Measurements from ENCODE around the gene SMTNL1. TPM values are rescaled to one million over a fixed set of nuclear protein-coding genes. Genes with fewer than 3 reads are reported as not detected.

SMTNL1 gene
- total RNA-seq, 2 donors from 2014 or later, result 1.4 TPM; not detected in 1

- no peaks in the 10 kb centered on the region for H3K27me3 ChIP-seq (replicated peaks; ENCODE audit: insufficient read depth)
- H3K4me1 ChIP-seq (replicated peaks), result no peaks in the 10 kb centered on the region
- no peak overlapping the region for H3K27ac ChIP-seq
- WGBS, result 55% methylated on average over 6 of the region's 6 CpGs
- no peak for DNase-seq (ENCODE audit: low spot score)
- no peaks in the 10 kb centered on the region for H3K9me3 ChIP-seq
- H3K36me3 ChIP-seq, result peaks cover 0 to 6% of the 10 kb centered on the region in 2 donors
- intact Hi-C loops (cut with DNase I), result no loop called here
- TF ChIP-seq POLR2A (IDR thresholded peaks at IDR 0.05) (no peak), CTCF (IDR thresholded peaks at IDR 0.05) (no peak), POLR2AphosphoS5 (IDR thresholded peaks at IDR 0.05) (no peak)
- no peak overlapping the region for H3K4me3 ChIP-seq
Observed at GRCh38 chr11:57547854-57548377, 10.5 kb downstream of the SMTNL1 start.

- H3K9me3 ChIP-seq, result no peaks in the 10 kb centered on the region
- DNase-seq (ENCODE audit: low spot score), result no peak
- no peak overlapping the region for H3K4me3 ChIP-seq
- H3K27me3 ChIP-seq (replicated peaks; ENCODE audit: insufficient read depth), result no peaks in the 10 kb centered on the region
- intact Hi-C loops (cut with DNase I), result no loop called here
- 86% methylated on average over 8 of the region's 8 CpGs for WGBS
- peaks cover 0 to 6% of the 10 kb centered on the region in 2 donors for H3K36me3 ChIP-seq
- no peak overlapping the region for H3K27ac ChIP-seq
- no peak for TF ChIP-seq POLR2A (IDR thresholded peaks at IDR 0.05)
- TF ChIP-seq CTCF (IDR thresholded peaks at IDR 0.05), result no peak
- no peak for TF ChIP-seq POLR2AphosphoS5 (IDR thresholded peaks at IDR 0.05)
- no peaks in the 10 kb centered on the region for H3K4me1 ChIP-seq (replicated peaks)
Observed at GRCh38 chr11:57549983-57550382, 12.6 kb downstream of the SMTNL1 start.

GRCh38 chr11:57551941-57552340 is 14.5 kb downstream of the SMTNL1 start:
- 87% methylated on average over 4 of the region's 4 CpGs for WGBS
- Histone ChIP-seq H3K4me3 (no peak overlapping the region), H3K9me3 (no peaks in the 10 kb centered on the region), H3K4me1 (replicated peaks) (no peaks in the 10 kb centered on the region), H3K27ac (no peak overlapping the region), H3K27me3 (replicated peaks; ENCODE audit: insufficient read depth) (no peaks in the 10 kb centered on the region), H3K36me3 (peaks cover 0 to 6% of the 10 kb centered on the region in 2 donors)
- TF ChIP-seq POLR2A (IDR thresholded peaks at IDR 0.05), result no peak
- TF ChIP-seq CTCF (IDR thresholded peaks at IDR 0.05), result no peak
- TF ChIP-seq POLR2AphosphoS5 (IDR thresholded peaks at IDR 0.05), result no peak
- intact Hi-C loops (cut with DNase I), result no loop called here
- no peak for DNase-seq (ENCODE audit: low spot score)

GRCh38 chr11:57552479-57552878 is 15.1 kb downstream of the SMTNL1 start:
- WGBS, result 79% methylated on average over 5 of the region's 5 CpGs
- H3K27me3 ChIP-seq (replicated peaks; ENCODE audit: insufficient read depth), result no peaks in the 10 kb centered on the region
- H3K9me3 ChIP-seq, result no peaks in the 10 kb centered on the region
- no peak for DNase-seq (ENCODE audit: low spot score)
- H3K4me3 ChIP-seq, result no peak overlapping the region
- intact Hi-C loops (cut with DNase I), result no loop called here
- H3K27ac ChIP-seq, result no peak overlapping the region
- TF ChIP-seq CTCF (IDR thresholded peaks at IDR 0.05) (no peak), POLR2A (IDR thresholded peaks at IDR 0.05) (no peak), POLR2AphosphoS5 (IDR thresholded peaks at IDR 0.05) (no peak)
- H3K36me3 ChIP-seq, result peaks cover 0 to 6% of the 10 kb centered on the region in 2 donors
- no peaks in the 10 kb centered on the region for H3K4me1 ChIP-seq (replicated peaks)

- DNase-seq (ENCODE audit: low spot score), result no peak
- intact Hi-C loops (cut with DNase I), result no loop called here
- no peaks in the 10 kb centered on the region for H3K4me1 ChIP-seq (replicated peaks)
- no peak overlapping the region for H3K4me3 ChIP-seq
- no peaks in the 10 kb centered on the region for H3K9me3 ChIP-seq
- TF ChIP-seq POLR2AphosphoS5 (IDR thresholded peaks at IDR 0.05), result no peak
- no peak for TF ChIP-seq POLR2A (IDR thresholded peaks at IDR 0.05)
- TF ChIP-seq CTCF (IDR thresholded peaks at IDR 0.05), result no peak
- H3K36me3 ChIP-seq, result no peaks in the 10 kb centered on the region
- H3K27ac ChIP-seq, result no peak overlapping the region
- no peaks in the 10 kb centered on the region for H3K27me3 ChIP-seq (replicated peaks; ENCODE audit: insufficient read depth)
- WGBS, result 78% methylated on average over 2 of the region's 2 CpGs
Observed at GRCh38 chr11:57555393-57555792, 18.0 kb downstream of the SMTNL1 start.
